Measurements from ENCODE around the gene PDE4D.

Gene PDE4D

DNA sequence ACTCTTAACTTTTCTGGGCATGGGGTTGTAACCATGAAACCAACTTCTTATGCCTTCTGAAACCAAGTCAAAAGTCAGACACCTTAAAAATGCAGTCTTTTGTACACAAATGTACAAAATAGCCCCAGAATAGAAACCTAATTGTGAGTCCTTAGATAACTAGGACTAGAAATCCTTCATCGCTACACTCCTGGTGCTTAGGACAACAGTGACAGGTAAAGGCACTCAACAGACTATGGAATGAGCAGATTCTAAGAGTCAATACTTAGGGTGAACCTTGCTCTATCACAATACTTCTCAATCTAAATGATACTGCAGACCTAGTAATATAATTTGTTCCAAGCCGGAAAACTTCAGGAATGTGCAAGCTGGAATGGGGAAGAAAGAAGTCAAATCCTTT is 163.7 kb downstream of the PDE4D start:
- Histone ChIP-seq H3K27ac (no peak overlapping the region), H3K27me3 (no peaks in the 10 kb centered on the region), H3K36me3 (no peaks in the 10 kb centered on the region), H3K9me3 (no peaks in the 10 kb centered on the region), H4K20me1 (no peaks in the 10 kb centered on the region), H3K4me1 (no peaks in the 10 kb centered on the region), H3K9ac (no peak overlapping the region), H3K4me2 (no peak overlapping the region), H3K4me3 (no peak overlapping the region)
- TF ChIP-seq Cebpa-rat (IDR thresholded peaks at IDR 0.05), result no peak

DNA sequence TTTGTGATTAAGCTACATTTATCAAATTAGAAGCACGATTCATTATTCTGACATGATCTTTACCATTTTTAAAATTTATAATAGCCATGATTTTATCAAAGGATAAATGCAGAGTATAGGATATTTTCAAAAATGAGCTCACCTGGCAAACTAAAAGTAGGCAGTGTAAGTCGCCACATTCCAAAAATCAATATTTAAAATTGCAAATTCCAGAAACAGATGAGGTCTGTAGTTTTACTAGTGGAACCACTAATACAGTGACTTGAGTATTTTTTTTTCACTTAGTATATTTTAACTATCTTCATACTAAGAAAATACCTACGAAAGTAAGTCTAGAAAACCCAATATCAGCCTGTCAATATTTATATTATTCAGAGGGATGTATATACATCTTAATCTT is 164.2 kb downstream of the PDE4D start:
- Histone ChIP-seq H3K27ac (no peak overlapping the region), H3K4me2 (no peak overlapping the region), H3K27me3 (no peaks in the 10 kb centered on the region), H3K9me3 (no peaks in the 10 kb centered on the region), H3K4me3 (no peak overlapping the region), H3K36me3 (no peaks in the 10 kb centered on the region), H4K20me1 (no peaks in the 10 kb centered on the region), H3K9ac (no peak overlapping the region), H3K4me1 (no peaks in the 10 kb centered on the region)
- no peak for TF ChIP-seq Cebpa-rat (IDR thresholded peaks at IDR 0.05)

DNA sequence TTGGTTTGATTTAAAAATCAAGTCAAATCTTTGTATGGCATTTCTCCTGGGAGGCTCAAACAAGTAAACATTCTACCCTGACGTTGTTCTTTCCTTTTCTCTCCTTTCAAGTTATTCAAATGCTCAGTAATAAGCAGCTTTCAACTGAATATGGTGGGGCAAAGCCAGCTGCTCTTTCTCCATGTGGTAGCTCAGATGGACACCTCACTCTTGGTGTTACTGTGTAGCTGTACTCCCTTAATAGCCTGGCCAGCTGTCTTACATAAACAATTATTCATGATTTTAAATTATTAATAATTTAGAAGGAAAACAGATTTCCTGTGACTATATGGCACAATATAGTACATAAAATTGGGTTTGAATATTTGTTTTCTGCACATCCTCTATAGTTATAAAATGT is 165.2 kb downstream of the PDE4D start:
- no peak overlapping the region for H3K4me2 ChIP-seq
- no peak overlapping the region for H3K27ac ChIP-seq
- H3K27me3 ChIP-seq, result no peaks in the 10 kb centered on the region
- H4K20me1 ChIP-seq, result no peaks in the 10 kb centered on the region
- no peak overlapping the region for H3K4me3 ChIP-seq
- no peaks in the 10 kb centered on the region for H3K4me1 ChIP-seq
- no peaks in the 10 kb centered on the region for H3K9me3 ChIP-seq
- no peak overlapping the region for H3K9ac ChIP-seq
- no peak for TF ChIP-seq Cebpa-rat (IDR thresholded peaks at IDR 0.05)
- H3K36me3 ChIP-seq, result no peaks in the 10 kb centered on the region

DNA sequence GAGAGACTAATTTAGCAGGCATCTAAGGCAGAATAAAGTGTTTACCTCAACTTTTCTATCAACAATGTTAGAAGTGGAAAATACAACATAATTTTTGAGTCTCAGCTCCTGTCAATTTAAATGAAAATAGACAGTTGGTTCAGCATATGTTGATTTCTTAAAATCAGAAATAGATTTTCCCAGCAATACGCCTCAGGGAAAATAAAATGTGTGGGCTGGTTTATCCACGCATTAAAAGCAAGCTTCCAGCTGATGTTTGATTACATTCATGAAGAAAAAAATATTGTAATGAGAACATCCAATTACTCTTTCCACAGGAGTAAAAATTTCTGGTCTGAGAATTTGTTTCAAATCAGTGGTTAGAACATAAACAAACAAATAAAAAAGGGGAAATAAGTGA is 166.3 kb downstream of the PDE4D start:
- Histone ChIP-seq H3K9ac (no peak overlapping the region), H3K27ac (no peak overlapping the region), H3K9me3 (no peaks in the 10 kb centered on the region), H3K27me3 (no peaks in the 10 kb centered on the region), H3K4me1 (no peaks in the 10 kb centered on the region), H3K4me3 (no peak overlapping the region), H3K36me3 (no peaks in the 10 kb centered on the region), H3K4me2 (no peak overlapping the region), H4K20me1 (no peaks in the 10 kb centered on the region)
- TF ChIP-seq Cebpa-rat (IDR thresholded peaks at IDR 0.05), result no peak

DNA sequence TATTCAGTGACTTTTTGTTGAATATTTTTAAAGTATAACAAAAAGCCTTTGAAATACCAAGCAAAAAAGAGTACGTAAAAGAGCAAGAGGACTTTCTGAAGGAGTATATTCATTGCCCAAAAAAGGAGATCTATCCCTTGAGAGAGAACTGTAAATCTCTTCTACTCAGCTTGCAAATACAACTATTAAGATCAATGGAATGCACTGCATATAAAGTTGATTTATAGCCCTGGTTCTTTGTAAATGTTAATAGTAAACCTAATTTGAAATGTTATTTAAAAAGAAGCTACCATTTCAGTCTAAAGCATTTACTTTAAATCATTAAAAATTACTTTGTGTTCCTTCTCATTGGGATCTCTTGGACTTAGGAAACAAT is 168.1 kb downstream of the PDE4D start:
- Histone ChIP-seq H3K9me3 (no peaks in the 10 kb centered on the region), H3K4me3 (no peak overlapping the region), H3K9ac (no peak overlapping the region), H3K27ac (no peak overlapping the region), H3K27me3 (no peaks in the 10 kb centered on the region), H4K20me1 (no peaks in the 10 kb centered on the region), H3K4me1 (no peaks in the 10 kb centered on the region), H3K36me3 (no peaks in the 10 kb centered on the region), H3K4me2 (no peak overlapping the region)
- no peak for TF ChIP-seq Cebpa-rat (IDR thresholded peaks at IDR 0.05)

DNA sequence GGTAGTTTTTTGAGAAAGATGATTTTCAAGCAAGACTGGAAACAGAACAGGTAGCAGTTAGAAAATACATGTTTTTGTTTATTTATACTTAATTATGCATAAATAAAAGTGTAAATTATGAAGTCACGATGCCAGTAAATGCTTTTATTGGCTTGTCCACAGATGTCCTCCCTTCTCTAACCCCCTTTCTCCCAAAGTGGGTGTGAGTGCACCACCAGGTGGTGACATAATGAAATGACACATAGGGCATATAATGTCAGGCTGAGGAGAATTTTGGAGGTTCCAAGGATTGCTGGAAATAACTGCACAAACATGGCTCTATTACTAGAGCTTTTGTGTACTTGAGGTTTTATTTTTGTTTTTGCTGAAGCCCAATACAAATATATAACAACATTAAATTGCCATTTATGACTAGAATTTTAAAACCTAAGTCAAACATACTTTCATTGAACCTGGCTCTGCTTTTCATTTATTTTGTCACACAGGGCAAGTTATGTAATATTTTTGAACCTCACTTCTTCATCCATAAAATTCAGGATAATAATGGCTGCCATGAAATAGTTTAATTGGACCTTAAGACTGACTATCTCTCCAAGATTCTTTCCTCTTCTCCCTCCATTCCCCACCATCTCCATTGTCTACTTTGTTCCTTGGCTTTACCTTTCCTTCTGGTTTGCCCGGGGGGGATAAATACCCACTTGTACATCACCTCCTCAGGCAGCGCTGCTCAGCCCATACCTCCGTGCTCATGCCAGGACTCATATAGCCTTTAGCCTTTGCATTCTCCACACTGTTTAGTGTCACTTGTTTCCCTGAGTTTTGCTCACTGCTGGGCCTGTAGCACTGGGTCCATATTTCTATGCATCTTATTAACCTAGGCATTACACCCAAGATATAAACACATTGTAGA is 168.8 kb downstream of the PDE4D start:
- H3K27ac ChIP-seq, result no peak overlapping the region
- TF ChIP-seq Cebpa-rat (IDR thresholded peaks at IDR 0.05), result no peak
- H4K20me1 ChIP-seq, result no peaks in the 10 kb centered on the region
- H3K4me2 ChIP-seq, result no peak overlapping the region
- H3K36me3 ChIP-seq, result no peaks in the 10 kb centered on the region
- no peaks in the 10 kb centered on the region for H3K4me1 ChIP-seq
- no peaks in the 10 kb centered on the region for H3K9me3 ChIP-seq
- H3K4me3 ChIP-seq, result no peak overlapping the region
- H3K9ac ChIP-seq, result no peak overlapping the region
- H3K27me3 ChIP-seq, result no peaks in the 10 kb centered on the region

DNA sequence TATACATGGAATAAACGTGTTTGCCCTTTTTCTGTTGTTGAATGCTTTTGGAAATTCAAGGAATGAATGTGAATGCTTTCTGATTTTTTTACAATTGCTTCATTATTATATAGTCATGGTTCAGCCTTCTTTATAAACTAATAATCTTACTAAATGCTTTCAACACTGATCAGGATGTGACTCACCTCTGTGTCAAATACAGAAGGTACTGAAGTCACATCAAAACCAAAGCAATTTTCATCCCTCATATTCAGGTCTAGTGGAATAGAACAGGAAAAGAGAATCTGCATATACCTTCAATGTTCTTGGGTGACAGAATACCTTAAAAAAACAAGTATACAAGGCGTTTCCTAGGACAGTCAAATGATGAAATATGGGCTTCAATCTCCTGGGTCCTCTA is 170.7 kb downstream of the PDE4D start:
- H3K9ac ChIP-seq, result no peak overlapping the region
- H3K4me1 ChIP-seq, result no peaks in the 10 kb centered on the region
- H3K4me3 ChIP-seq, result no peak overlapping the region
- H3K27ac ChIP-seq, result no peak overlapping the region
- H4K20me1 ChIP-seq, result no peaks in the 10 kb centered on the region
- no peaks in the 10 kb centered on the region for H3K27me3 ChIP-seq
- no peak overlapping the region for H3K4me2 ChIP-seq
- H3K36me3 ChIP-seq, result no peaks in the 10 kb centered on the region
- TF ChIP-seq Cebpa-rat (IDR thresholded peaks at IDR 0.05), result no peak
- no peaks in the 10 kb centered on the region for H3K9me3 ChIP-seq

DNA sequence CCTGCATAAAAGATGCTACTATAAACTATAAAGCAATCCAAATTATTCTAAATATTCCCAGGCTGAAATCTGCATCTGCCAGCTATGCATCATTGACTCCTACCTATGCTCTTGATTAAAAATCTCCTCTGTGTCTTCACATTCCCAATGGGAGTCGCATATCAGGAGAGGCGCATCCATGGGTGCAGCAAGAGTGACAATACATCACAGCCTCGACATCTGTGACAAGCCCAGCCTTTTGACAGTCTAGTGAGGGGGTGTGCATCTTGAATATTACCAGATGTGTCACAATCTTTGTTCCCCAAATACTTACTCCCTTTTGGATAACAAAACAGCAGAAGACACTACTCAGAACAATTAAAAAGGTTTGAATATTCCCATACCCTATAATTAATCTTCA is 171.8 kb downstream of the PDE4D start:
- Histone ChIP-seq H3K36me3 (no peaks in the 10 kb centered on the region), H3K4me2 (no peak overlapping the region), H3K9ac (no peak overlapping the region), H3K9me3 (no peaks in the 10 kb centered on the region), H3K4me3 (no peak overlapping the region), H3K27me3 (no peaks in the 10 kb centered on the region), H3K4me1 (no peaks in the 10 kb centered on the region), H3K27ac (no peak overlapping the region), H4K20me1 (no peaks in the 10 kb centered on the region)
- no peak for TF ChIP-seq Cebpa-rat (IDR thresholded peaks at IDR 0.05)

DNA sequence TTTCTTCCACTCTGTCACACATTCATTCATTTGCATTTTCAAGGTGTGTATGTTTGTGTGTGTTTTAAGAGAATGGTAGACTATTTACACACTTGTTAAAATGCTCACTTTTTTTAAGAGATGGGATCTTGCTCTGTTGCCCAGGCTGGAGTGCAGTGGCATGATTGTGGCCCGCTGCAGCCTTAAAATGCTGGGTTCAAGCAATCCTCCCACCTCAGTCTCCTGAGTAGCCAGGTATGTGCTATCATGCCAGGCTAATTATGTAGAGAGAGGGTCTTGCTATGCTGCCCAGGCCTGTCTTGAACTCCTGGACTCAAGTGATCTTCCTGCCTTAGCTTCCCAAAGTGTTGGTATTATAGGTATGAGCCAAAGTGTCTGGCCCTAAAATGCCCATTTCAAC is 173.5 kb downstream of the PDE4D start:
- Histone ChIP-seq H3K9me3 (peaks cover 3% of the 10 kb centered on the region), H3K27ac (no peak overlapping the region), H3K4me2 (no peak overlapping the region), H3K4me1 (no peaks in the 10 kb centered on the region), H3K36me3 (no peaks in the 10 kb centered on the region), H4K20me1 (no peaks in the 10 kb centered on the region), H3K4me3 (no peak overlapping the region), H3K9ac (no peak overlapping the region), H3K27me3 (no peaks in the 10 kb centered on the region)
- no peak for TF ChIP-seq Cebpa-rat (IDR thresholded peaks at IDR 0.05)

DNA sequence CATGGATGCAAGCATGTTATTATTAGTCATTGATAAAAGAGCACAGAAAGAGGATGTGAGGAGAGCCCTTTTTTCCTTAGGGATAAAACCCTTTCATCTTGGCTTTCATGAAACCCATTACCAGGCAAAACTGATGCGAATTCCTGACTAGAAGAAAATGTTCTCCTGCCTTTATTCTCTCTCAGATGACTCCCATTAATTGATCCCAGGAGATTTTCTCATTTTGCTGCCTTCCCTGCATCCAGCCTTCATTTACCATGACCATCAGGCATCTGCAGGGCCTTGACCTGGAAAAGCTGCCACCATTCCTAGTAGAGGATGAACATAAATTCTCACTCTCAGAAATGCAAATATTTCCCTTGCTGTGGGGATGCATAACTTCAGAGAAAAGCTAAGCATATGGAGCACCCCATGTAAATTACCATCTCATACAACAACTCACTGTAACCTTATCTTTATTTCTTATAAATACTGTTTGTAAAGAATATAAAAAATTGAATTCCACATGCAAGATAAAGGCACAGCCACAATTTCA is 176.5 kb downstream of the PDE4D start:
- Histone ChIP-seq H3K4me2 (no peak overlapping the region), H3K9me3 (peaks cover 28% of the 10 kb centered on the region), H3K4me1 (no peaks in the 10 kb centered on the region), H4K20me1 (no peaks in the 10 kb centered on the region), H3K27me3 (no peaks in the 10 kb centered on the region), H3K4me3 (no peak overlapping the region), H3K36me3 (no peaks in the 10 kb centered on the region; the same call in 1 of the 2 replicates), H3K27ac (no peak overlapping the region), H3K9ac (no peak overlapping the region)
- TF ChIP-seq Cebpa-rat (IDR thresholded peaks at IDR 0.05), result no peak
